GM12878 (cell line): ENCODE measurements around the gene DERL3. TPM values are rescaled to one million over a fixed set of nuclear protein-coding genes. Genes with fewer than 3 reads are reported as not detected.

Source experiments
- ATAC-seq: fragments of 200-7000 bp; cut with Tn5 transposase; 3 replicates; pipeline ENCODE4 v1.9.1; 2020; ENCODE audit warnings: mild to moderate bottlenecking, moderate library complexity
- BruUV-seq: library from RNA; stranded (reverse); fragments of 400-500 nt; replicated peaks from 2 replicates; lab custom pipeline; 2021; lab: Mats Ljungman, UMichigan
- CTCF ChIA-PET: fragments of 300-600 bp; sonication (Branson Sonifier 250); formaldehyde crosslinking; extraction: SDS; loops from one replicate; lab custom pipeline; 2021; ENCODE audit warnings: inconsistent platforms; lab: Yijun Ruan, JAX
- POLR2A ChIA-PET: fragments of 350-600 bp; formaldehyde crosslinking; extraction: SDS; loops from one replicate; lab custom pipeline; 2021; ENCODE audit warnings: inconsistent platforms; lab: Charles Lee
- RAD21 ChIA-PET: fragments of 300-600 bp; sonication (Branson Sonifier 250); formaldehyde crosslinking; loops from one replicate; lab custom pipeline; 2023; ENCODE audit warnings: antibody characterized with exemption; ENCODE audit not compliant: unreplicated experiment; lab: Charles Lee
- SMC1A ChIA-PET: fragments of 300-600 bp; sonication (Branson Sonifier 250); formaldehyde crosslinking; loops from one replicate; lab custom pipeline; 2023; ENCODE audit not compliant: unreplicated experiment, uncharacterized antibody; lab: Charles Lee
- DNase-seq: peaks from one replicate; pipeline ENCODE4 v3.0.0-alpha.2; 2011; ENCODE audit warnings: low read depth, low spot score
- FAIRE-seq: peaks from 3 replicates; lab custom pipeline; 2011; peaks lifted over from hg19 to GRCh38; lab: Jason Lieb, UNC
- H2AFZ ChIP-seq: 2 replicates; pipeline ENCODE4 v1.6.0; 2011; ENCODE audit warnings: low read depth, low read length, control low read depth; ENCODE audit not compliant: control insufficient read depth
- H3K27ac ChIP-seq: 2 replicates; pipeline ENCODE4 v1.5.1; 2011; ENCODE audit warnings: control low read depth; ENCODE audit not compliant: control insufficient read depth, insufficient read depth
- H3K27me3 ChIP-seq, 2 experiments: replicated peaks in 1 of 2; 2 replicates each; pipeline versions ENCODE4 v1.6.0 to v1.6.1; 2011; ENCODE audit warnings: low read length in 1 of 2; ENCODE audit not compliant: control insufficient read depth in 2 of 2, insufficient read depth in 2 of 2
- H3K36me3 ChIP-seq, 2 experiments: 2 replicates each; pipeline ENCODE4 v1.5.1; 2011; ENCODE audit warnings: low read length in 1 of 2; ENCODE audit not compliant: control insufficient read depth in 2 of 2, insufficient read depth in 2 of 2
- H3K4me1 ChIP-seq: 2 replicates; pipeline ENCODE4 v1.6.1; 2011; ENCODE audit warnings: mild to moderate bottlenecking, low read length, moderate library complexity, mixed read lengths; ENCODE audit not compliant: control insufficient read depth, insufficient read depth
- H3K4me2 ChIP-seq: 2 replicates; pipeline ENCODE4 v1.6.0; 2011; ENCODE audit warnings: control low read depth; ENCODE audit not compliant: control insufficient read depth, insufficient read depth
- H3K4me3 ChIP-seq: fragments of 200-600 bp; sonication (generic); 2 replicates; pipeline ENCODE4 v1.5.1; 2016
- H3K79me2 ChIP-seq: 2 replicates; pipeline ENCODE4 v1.6.0; 2011; ENCODE audit warnings: low read length; ENCODE audit not compliant: control insufficient read depth, insufficient read depth
- H3K9ac ChIP-seq: 2 replicates; pipeline ENCODE4 v1.8.0; 2011; ENCODE audit warnings: low read length, control low read depth, mixed read lengths; ENCODE audit not compliant: control insufficient read depth, insufficient read depth
- H3K9me3 ChIP-seq: replicated peaks from 3 replicates; pipeline ENCODE4 v1.5.1; 2011; ENCODE audit warnings: mild to moderate bottlenecking, low read length; ENCODE audit not compliant: control insufficient read depth, insufficient read depth
- H4K20me1 ChIP-seq: 2 replicates; pipeline ENCODE4 v1.6.0; 2011; ENCODE audit not compliant: control insufficient read depth, insufficient read depth
- CHD2 ChIP-seq: IDR thresholded peaks from 2 replicates; pipeline ENCODE4 v1.6.1; 2011; ENCODE audit warnings: low read depth, low read length, improper control_type of control experiment, borderline replicate concordance
- ELK1 ChIP-seq: IDR thresholded peaks from 2 replicates; pipeline ENCODE4 v1.6.1; 2012; ENCODE audit warnings: low read depth, low read length, improper control_type of control experiment
- MXI1 ChIP-seq: fragments of 150-350 bp; IDR thresholded peaks from 2 replicates; pipeline ENCODE4 v1.6.1; 2011; ENCODE audit warnings: low read depth, mild to moderate bottlenecking, inconsistent platforms, low read length, improper control_type of control experiment
- WGBS: methylation state at CpG from one replicate; pipeline ENCODE4 v1.1.6; 2016; ENCODE audit warnings: low lambda C conversion rate; ENCODE audit not compliant: insufficient replicate concordance, insufficient coverage; ENCODE audit errors: missing lambda C conversion rate; 5-methylcytosine and 5-hydroxymethylcytosine counted together
- in situ Hi-C: fragments of 300-500 bp; cut with MboI; formaldehyde crosslinking; loops from 9 replicates; pipeline ENCODE4 v1.14.3; 2018; ENCODE audit warnings: mixed read lengths
- intact Hi-C: fragments of 100-400 bp; cut with micrococcal nuclease; formaldehyde crosslinking; loops from one replicate; pipeline ENCODE4 v1.14.2; 2022; ENCODE audit not compliant: unreplicated experiment
- polyA plus RNA-seq, 11 experiments: library from polyadenylated mRNA; depleted of rRNA in 4 of 11; unstranded in 6 of 11; stranded (reverse) in 5 of 11; fragments of >200 nt; fragmentation: Nextera tagmentation in 4 of 11; fragmentation: Illumina TruSeq in 1 of 11; extraction: Ambion mirVana in 4 of 11; extraction: Trizol in 1 of 11; gene quantifications; 1 replicate in 1 of 11; 2 replicates in 10 of 11; pipeline versions ENCODE4 v1.2.1 to v1.2.3, GENCODE V29; 2011 to 2016; ENCODE audit warnings: inconsistent platforms in 2 of 11, missing spikeins in 2 of 11, low read depth in 1 of 11
- total RNA-seq, 4 experiments: library from RNA; depleted of rRNA in 3 of 4; stranded (reverse); fragments of >200 nt in 3 of 4; fragmentation: Illumina TruSeq in 1 of 4; extraction: Trizol in 1 of 4; gene quantifications; 2 replicates each; pipeline versions ENCODE4 v1.2.1 to v1.2.3, GENCODE V29; 2013 to 2021

The DERL3 gene
- total and polyA plus RNA-seq, 10 of the 15 experiments (the other 5 are each of a cell fraction or from before 2014, with no cell fraction given), result 4.1 to 52.4 (median 14.1) TPM

GRCh38 chr22:23816156-23816976 is 22.4 kb downstream of the DERL3 start (continued):
- no peak for TF ChIP-seq ELK1

- H4K20me1 ChIP-seq, result no peaks in the 10 kb centered on the region; the same call in 1 of the 2 replicates
- no peak for ATAC-seq
- intact Hi-C loops (no loop called here), in situ Hi-C loops (no loop called here)
- WGBS, result 93% methylated on average over 10 of the region's 10 CpGs
- peaks cover 5 to 31% of the 10 kb centered on the region in 2 experiments for H3K36me3 ChIP-seq
- CTCF ChIA-PET, result interaction anchor here (1.5 kb wide), 1 partner anchor 10 kb away, joined by 4 read pairs; no protein-coding TSS in a partner anchor
- POLR2A ChIA-PET, result interaction anchor here (1.4 kb wide), 1 partner anchor 10 kb away, joined by 3 read pairs; no protein-coding TSS in a partner anchor
- no peaks in the 10 kb centered on the region for H3K27me3 ChIP-seq
- DNase-seq, result no peak
- no TSS peak for BruUV-seq
- no peak overlapping the region for H3K9ac ChIP-seq
- H3K27ac ChIP-seq, result no peak overlapping the region
- no peak overlapping the region for H3K4me3 ChIP-seq
- H2AFZ ChIP-seq, result no peak overlapping the region
- SMC1A ChIA-PET, result no interaction called here
- FAIRE-seq, result no peak
- TF ChIP-seq MXI1 (no peak), CHD2 (no peak)
- no peaks in the 10 kb centered on the region for H3K9me3 ChIP-seq
- no peak overlapping the region for H3K4me2 ChIP-seq
- no peaks in the 10 kb centered on the region for H3K4me1 ChIP-seq
- RAD21 ChIA-PET, result no interaction called here
- no peaks in the 10 kb centered on the region for H3K79me2 ChIP-seq
Observed at GRCh38 chr22:23815541-23816155, 23.2 kb downstream of the DERL3 start.
